GM12891 (cell line): Measurements from ENCODE around the gene LMO1.

Source experiments
- PAX5 ChIP-seq: IDR thresholded peaks from 2 replicates; pipeline ENCODE4 v1.6.1; 2011; ENCODE audit warnings: low read length, moderate library complexity, mild to moderate bottlenecking; ENCODE audit not compliant: insufficient read depth, severe bottlenecking
- POLR2A ChIP-seq: IDR thresholded peaks from 2 replicates; pipeline ENCODE4 v1.6.1; 2011; ENCODE audit warnings: low read depth, low read length, control low read depth
- POLR2AphosphoS5 ChIP-seq: IDR thresholded peaks from 2 replicates; pipeline ENCODE4 v1.6.1; 2011; ENCODE audit warnings: low read depth, low read length, control low read depth
- SPI1 ChIP-seq: IDR thresholded peaks from 2 replicates; pipeline ENCODE4 v1.6.1; 2011; ENCODE audit warnings: low read depth, low read length, control low read depth
- TAF1 ChIP-seq: IDR thresholded peaks from 2 replicates; pipeline ENCODE4 v1.6.1; 2011; ENCODE audit warnings: low read depth, low read length, control low read depth

DNA sequence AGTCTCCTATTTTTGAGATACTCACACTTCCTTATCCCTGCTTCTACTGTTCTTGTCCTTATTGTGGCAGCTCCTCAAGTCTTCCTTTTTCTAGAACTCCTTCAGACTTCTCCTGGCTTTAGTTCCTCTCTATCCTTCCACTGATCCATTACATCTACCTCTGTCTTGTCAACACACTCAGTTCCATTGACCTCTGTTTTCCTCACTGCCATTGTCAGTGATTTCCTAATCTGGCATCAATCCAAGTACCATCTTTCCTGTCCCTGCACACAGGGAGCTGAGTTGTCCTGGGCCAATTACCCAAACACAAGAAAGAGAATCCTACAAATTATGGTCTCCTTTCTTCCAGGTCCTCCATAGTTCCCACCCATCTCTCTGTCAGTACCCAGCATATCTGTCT, 66.9 kb downstream of the LMO1 start:
- TF ChIP-seq TAF1, result no peak
- no peak for TF ChIP-seq PAX5
- no peak for TF ChIP-seq POLR2A
- no peak for TF ChIP-seq POLR2AphosphoS5
- TF ChIP-seq SPI1, result no peak
